Stimulated activated CD4-positive, alpha-beta T cell treated with anti-CD3 and anti-CD28 coated beads, Interleukin-1b, Interleukin-23, amount 100 ng/mL, for 48 hours (primary cell): Measurements from ENCODE around the gene PPP1R1A.
A peak's percentile ranks its signal among the peaks of the same experiment; 100 is the strongest.

ENCODE experiments used
- DNase-seq: peaks from one replicate; pipeline ENCODE4 v3.0.0-alpha.2; 2020

The PPP1R1A gene

DNA sequence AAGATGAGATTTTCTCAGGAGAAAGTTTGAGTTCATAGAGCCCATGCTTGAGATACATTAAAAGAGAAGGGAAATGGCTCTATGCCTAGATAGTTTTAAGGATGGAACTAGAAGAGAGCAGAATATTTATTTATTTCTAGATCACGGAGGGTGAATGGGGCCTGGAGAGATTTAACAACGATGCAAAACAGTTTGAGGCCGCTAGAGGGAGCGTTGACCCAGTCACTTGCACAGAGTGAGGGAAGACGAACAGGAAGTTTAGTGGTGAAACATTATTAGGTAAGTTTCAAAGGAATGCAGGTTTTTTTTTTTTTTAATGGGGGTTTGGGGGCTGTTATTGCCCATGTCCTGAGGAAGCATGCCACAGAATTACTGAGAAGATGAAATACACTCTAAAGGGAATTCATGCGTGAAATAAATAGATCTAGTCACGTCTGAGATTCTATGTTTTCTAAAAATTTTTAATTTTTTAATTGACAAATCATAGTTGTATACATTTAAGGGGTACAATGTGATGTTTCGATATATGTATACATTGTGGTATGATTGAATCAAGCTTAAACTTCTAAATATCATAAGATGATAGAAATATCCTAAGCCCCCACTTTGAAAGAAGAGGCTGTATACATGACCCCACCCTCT, 14.8 kb upstream of the PPP1R1A start:
- DNase-seq, result peak; percentile 58

- no peak for DNase-seq
Observed at GRCh38 chr12:54602661-54603060, 14.2 kb upstream of the PPP1R1A start.

- no peak for DNase-seq
Observed at GRCh38 chr12:54601841-54602240, 13.4 kb upstream of the PPP1R1A start.

- DNase-seq, result no peak
Observed at GRCh38 chr12:54598970-54599369, 10.5 kb upstream of the PPP1R1A start.

DNA sequence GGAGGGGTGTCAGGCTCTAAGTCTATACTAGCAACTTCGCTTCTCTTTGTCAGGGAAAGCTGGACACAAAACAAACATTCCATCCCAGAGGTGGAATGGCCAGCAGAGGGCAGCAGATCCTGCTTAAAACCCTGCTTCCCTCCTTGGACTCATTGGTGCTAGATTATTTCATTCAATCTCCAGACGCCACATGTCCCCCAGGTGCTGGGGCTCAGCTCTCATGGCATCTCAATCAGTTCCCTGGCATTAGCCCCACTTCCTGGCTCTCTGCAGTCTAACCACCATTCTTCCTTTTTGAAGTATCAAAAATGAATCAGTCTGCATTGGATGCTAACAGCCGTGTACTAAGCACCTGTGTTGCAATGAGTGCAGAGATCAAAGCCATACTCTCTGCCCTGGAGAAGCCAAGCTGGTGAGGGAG, 8.1 kb upstream of the PPP1R1A start:
- peak; percentile 44 for DNase-seq

- no peak for DNase-seq
Observed at GRCh38 chr12:54595471-54595870, 7.0 kb upstream of the PPP1R1A start.

DNA sequence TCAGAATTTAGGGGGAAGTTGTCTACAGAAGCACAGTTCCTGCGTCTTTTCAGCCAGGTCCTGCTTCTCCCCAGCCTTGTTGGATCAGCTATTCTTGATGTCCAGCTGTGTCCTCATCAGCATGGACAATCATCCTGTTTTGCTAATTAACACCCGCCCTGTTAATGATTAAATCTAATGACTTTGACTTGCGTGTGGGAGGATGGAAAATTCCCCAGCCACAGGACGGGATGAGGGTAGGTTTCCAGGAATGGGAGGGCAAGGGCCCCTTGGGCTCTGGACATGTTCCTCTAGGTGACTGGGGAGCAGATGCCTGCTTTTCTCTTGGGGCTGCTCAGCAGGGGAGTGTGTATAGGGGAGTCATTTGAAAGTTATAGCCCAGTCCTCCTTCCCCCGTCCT, 5.3 kb upstream of the PPP1R1A start:
- DNase-seq, result no peak

- no peak for DNase-seq
Observed at GRCh38 chr12:54593135-54593534, 4.7 kb upstream of the PPP1R1A start.

- DNase-seq, result no peak
Observed at GRCh38 chr12:54592316-54592715, 3.9 kb upstream of the PPP1R1A start.

GRCh38 chr12:54590978-54591591, 2.6 kb upstream of the PPP1R1A start:
- no peak for DNase-seq

GRCh38 chr12:54589964-54590363, 1.5 kb upstream of the PPP1R1A start:
- DNase-seq, result no peak

- DNase-seq, result no peak
Observed at GRCh38 chr12:54588890-54589267, 420 bp upstream of the PPP1R1A start.

DNA sequence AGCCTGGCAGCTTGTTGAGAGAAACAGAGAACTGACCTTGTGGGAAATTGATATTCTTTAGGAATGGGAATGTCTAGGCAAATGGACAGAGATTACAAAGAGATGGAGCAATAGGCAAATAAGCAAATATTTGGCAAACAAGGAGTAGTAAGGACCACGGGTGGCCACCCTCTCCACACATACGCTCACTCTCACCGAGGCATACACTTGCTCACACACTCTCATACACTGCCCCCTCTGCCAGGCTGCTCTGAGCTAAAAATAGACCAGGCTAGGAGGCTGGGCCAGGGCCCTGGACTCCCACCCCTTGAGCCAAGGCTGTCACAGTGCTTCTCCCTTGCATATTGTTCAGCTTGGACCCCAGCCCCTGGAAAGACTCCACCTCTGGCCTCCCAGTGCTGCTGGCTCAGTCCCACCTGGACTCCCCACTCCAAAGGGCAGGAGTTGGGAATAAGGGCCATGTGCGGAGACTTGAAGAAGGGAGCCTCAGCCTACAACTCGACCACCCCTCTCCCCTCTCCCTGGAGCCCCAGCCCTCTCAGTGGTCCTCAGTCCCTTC, 1.1 kb downstream of the PPP1R1A start:
- no peak for DNase-seq

DNA sequence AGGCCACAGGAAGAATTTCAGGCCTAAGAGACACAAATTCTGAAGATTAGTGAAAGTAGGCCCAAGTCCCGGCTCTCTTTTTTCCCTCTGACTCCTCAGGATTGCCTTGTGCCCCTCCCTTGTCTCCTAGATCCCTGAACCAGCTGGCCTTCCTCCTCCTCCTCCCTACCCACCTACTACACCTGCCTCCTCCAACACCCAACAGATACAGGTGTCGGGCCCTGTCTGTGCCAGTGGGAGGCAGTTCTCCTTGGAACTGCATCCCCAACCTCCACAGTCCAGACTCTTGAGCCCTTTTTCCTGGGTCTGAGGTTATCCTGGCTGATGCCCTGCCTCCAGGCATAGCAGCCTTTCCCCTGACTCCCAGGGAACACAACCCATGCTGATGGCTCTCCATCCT, 1.8 kb downstream of the PPP1R1A start:
- DNase-seq, result no peak

GRCh38 chr12:54585243-54585642, 3.2 kb downstream of the PPP1R1A start:
- DNase-seq, result no peak

DNA sequence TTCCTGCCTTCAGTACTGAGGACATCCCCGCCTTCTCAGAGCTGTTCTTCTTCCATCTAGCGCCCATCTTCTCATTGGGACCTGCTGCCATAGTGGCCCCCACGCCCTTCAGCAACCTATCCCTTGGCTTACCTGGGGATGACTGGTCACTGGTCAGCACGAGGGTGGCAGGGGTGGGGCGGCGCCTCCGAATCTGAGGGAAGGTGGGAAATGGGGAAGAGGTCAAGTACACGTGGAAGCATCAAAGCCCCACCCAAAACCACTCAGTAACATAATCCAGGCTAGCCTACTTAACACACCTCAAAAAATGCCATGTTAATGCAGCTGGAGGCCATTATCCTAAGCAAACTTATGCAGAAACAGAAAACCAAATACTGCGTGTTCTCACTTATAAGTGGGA, 4.3 kb downstream of the PPP1R1A start:
- DNase-seq, result no peak

GRCh38 chr12:54583726-54584125, 4.7 kb downstream of the PPP1R1A start:
- DNase-seq, result no peak

- no peak for DNase-seq
Observed at GRCh38 chr12:54581412-54581811, 7.0 kb downstream of the PPP1R1A start.

DNA sequence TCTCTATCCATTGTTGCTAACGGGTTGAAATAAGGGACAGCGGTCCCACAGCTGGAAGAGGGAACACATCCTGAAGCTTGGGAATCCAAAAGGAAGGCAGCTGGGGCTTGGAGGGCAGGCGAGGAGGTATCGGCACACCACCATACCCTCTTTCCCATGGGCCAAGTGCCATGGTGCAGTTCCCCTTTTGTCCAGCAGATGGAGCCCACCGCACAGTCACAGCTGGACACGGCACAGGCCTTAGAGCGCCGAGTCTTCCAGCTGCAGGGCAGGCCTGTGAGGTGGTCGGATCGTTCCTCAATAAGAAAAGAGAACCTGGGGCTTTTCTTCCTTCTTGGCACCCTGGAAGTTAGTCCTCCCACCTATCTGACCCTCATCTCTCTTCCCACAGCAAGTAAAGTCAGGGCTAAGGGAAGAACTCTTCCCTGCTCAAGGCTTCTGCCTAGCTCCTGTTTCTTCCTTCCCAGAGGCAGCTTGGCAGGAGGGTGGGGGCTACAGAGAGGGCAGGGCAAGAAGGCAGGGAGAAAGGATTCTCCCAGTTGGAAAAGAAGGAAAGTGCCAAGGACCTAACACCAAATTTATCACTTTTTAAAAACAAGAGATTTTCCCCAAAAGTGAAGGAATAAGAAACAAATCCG, 8.6 kb downstream of the PPP1R1A start:
- peak; percentile 83 for DNase-seq

GRCh38 chr12:54579258-54579657, 9.2 kb downstream of the PPP1R1A start:
- no peak for DNase-seq

DNA sequence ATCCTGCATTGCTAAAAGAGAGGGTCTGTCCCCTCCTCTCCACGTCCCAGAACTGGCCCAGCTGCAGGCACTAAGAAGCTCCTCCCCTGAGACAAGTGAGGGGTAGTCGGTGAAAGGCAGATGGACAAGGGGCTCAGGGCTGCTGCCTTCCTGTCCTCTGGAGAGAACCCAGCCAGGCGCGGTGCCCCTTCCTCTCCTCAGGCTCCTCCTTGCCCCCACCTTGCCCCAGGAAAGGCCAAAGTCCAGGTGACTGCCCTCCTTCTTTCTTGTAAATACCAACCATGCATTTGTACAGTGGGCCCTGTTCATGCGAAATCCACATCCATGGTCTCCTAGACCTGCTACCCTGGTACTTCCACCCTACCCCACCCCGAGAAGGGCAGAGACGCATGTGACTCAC, 9.7 kb downstream of the PPP1R1A start:
- no peak for DNase-seq

- no peak for DNase-seq
Observed at GRCh38 chr12:54572881-54573280, 15.6 kb downstream of the PPP1R1A start.

DNA sequence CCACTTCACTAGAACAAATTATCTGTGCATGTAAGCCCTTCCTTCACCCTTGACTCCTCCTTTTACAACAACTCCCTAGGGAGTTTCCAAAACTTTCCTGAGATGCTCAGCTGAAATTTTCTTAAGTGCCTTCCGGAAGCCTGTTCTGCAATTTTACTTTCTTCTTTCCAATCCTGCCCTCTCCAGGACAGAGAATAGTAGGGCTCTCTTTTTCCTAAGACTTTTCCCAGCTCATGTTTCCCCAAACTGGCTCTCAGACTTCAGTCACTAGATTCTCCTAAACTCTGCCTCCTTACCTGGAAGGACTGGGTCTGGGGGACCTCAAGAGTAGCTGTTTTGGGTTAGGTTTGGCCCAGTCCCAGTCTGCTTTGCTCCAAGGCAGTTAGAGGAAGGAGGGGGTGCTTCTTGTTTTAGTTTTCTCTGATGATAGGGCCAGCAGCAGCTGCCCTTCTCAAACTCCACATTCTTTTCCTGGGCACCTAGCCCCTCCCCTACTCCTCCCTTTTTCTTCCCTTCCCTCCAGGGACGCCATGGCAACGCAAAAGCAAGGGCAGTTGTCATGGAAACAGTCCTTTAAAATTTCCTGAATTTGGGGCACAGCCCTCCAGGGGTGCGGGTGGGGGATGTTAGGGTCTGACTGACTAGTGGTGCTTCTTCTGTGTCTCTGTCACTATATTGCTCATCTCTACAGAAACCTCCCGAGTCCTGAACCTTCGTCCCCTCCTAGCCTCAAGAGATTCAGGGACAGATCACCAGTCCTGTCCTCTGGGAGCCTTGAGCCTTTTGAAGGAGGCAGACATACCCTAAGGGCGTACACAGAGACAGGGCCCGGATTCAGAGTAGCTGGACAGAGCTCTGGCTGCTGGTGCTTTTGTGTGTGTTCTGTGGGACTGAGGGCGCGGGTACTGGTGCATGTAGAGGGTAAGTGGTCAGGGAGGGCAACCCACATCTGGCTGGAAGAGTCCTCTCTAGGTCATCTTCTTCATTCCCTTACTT, 17.0 kb downstream of the PPP1R1A start:
- DNase-seq, result no peak
